Activated naive CD8-positive, alpha-beta T cell treated with anti-CD3 and anti-CD28 coated beads, Interleukin-2, amount 50 U/mL, for 16 hours (primary cell): ENCODE measurements around the gene PRKD1.

Experiments
- DNase-seq: peaks from one replicate; pipeline ENCODE4 v3.0.0-alpha.2; 2020; ENCODE audit warnings: low read depth, low spot score

Gene PRKD1

DNA sequence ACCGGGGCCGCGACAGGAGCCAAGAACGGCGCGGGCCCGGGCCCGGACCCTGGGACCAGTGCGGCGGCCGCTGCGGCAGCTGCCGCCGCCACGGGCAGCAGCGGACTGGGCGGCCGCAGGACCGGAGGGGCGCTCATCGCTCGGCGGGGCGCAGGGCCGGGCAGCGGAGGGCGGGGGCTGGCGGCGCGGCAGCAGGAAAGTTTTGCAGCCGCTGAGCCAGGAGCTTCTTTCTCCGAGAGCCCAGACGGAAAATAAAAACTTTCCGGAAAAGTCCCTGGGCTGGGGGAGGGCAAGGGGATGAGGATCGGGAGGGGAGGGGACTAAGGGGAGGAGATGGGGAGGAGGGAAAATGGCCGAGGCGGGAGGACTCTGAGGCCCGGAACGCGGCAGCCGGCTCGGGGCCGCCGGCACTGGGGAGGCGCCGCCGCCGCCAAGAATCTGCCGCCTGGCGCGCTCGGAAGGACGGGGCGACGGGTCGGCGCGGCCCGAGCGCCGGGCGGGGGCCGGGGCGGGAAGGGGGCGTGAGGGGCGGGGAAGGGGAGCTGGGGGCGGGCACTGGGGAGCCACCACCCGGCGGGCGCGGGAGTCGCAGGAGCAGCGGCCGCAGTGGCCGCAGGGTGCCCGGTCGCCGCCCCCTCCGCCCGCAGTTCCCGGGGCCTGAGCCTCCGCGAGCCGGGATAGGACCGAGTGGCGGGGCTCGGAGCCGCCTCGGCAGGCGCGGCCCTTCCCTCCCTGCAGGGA lies at the start of gene PRKD1:
Gene PRKD1 (minus strand): TSS at position 472 of the 741 bp plus-strand sequence.
- no peak for DNase-seq

DNA sequence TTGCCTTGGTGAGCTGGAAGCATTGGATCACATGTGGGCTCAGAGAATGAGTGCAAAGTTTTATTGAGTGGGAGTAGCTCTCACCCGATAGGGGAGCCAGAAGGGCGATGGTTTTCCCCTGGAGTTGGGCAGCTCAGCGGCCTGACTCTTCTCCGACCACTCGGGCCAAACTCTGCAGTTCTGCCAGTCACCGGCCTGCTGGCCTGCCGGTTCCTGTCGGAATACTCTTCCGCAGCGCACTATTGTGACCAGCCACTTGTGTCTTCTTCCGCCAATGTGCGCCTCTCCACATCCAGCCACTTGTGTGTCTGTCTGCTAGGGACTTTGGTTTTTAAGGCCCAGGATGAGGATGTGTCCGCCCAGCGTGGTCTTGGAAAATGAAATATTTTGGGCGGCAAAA lies 43.5 kb upstream of the PRKD1 start:
- no peak for DNase-seq

- no peak for DNase-seq
Observed at GRCh38 chr14:29955087-29955486, 27.4 kb upstream of the PRKD1 start.

GRCh38 chr14:29953501-29953900 lies 25.9 kb upstream of the PRKD1 start:
- DNase-seq: no peak

DNA sequence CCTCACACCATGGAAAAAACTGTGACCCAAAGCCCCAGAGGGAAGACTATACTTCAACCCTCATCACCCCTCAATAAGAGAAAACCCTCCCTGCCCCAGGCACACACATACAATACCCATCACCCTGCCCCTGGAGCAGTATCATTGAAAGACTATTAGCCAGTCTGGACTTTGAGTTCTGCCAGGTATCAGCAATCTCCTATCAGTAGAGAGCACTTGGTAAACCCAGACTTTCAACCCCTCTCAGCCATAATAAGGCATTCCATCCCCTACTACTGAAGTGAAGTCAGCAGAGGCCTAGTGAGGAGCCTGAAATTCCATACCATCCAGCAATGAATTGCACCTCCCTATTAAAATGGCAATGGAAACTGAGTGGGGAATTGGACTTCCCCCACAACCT lies 16.4 kb upstream of the PRKD1 start:
- no peak for DNase-seq

GRCh38 chr14:29941401-29941800 lies 13.8 kb upstream of the PRKD1 start:
- DNase-seq: no peak

DNA sequence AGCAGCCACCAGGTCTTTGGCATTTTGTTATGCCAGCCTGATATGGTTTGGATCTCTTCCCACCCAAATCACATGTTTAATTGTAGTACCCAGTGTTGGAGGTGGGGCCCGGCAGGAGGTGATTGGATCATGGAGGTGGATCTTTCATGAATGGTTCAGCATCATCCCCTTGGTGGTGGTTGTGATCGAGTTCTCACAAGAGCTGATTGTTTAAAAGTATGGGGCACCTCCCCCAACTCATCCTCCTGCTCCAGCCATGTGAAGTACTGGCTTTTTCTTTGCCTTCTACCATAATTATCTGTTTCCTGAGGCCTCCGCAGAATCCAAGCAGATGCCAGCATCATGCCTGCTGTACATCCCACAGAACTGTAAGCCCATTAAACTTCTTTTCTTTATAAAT lies 12.8 kb upstream of the PRKD1 start:
- DNase-seq: no peak

DNA sequence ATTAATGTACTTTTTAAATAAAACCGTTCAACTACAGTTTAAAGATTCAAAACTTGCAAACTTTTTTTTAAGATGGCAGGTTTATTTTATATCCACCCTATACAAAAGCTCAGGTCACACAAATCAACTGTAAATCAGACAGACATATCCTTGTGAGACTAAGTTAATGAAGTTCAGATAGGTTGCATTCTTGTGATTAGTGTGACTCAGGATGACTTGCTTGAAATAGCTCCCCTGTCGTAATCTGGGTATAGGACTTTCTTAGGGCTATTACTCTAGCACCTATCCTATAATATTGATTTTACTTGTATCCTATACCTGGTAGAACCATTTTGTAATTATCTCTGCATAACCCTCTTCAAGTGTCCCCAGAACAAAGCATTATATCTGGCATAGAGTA lies 9.5 kb upstream of the PRKD1 start:
- no peak for DNase-seq

GRCh38 chr14:29930283-29930682 lies 2.6 kb upstream of the PRKD1 start:
- no peak for DNase-seq

GRCh38 chr14:29928117-29928640 lies 532 bp upstream of the PRKD1 start:
- no peak for DNase-seq

GRCh38 chr14:29926701-29927375 lies 809 bp downstream of the PRKD1 start:
- DNase-seq: no peak

GRCh38 chr14:29926228-29926627 lies 1.4 kb downstream of the PRKD1 start:
- no peak for DNase-seq

GRCh38 chr14:29925736-29926135 lies 1.9 kb downstream of the PRKD1 start:
- DNase-seq: no peak

DNA sequence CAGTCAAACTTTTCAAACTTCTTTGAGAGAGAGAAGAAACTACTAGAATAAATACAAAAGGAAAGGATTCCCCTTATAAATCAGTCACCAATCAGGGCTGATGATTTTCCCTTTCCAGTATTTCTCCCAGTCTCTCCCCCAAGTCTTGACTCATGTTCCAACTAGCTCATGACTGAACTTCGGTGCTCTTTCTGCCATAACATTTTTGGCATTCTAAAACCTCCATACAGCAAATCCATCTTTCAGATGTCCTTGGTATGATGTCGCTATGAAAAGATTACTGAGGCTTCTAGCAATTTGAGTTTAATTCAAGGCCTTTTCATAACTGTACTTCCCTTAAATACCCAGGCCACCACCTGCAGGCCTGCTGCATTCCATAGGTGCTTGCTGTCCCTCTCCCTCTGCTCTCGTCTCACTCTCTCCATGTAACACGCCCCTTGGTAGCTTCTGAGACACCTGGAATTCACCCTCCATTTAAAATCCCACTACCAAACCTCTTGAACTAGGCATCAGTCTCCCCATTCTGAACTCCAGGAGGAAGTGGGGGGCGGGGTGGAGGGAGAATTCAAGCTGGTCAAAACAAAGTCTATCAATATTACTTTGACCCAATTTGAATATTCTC lies 2.4 kb downstream of the PRKD1 start:
- no peak for DNase-seq

DNA sequence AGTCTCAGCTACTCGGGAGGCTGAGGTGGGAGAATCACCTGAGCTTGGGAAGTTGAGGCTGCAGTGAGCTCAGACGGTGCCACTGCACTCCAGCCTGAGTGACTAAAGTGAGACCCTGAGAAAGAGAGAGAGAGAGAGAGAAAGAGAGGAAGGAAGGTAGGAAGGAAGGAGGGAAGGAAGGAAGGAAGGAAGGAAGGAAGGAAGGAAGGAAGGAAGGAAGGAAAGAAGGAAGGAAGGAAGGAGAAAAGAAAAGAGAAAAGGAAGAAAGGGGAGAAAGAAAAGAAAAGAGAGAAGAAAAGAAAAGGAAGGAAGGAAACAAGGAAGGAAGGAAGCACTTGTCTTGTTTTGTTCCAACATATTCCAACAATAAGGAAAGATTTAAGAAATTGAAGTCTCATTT lies 7.8 kb downstream of the PRKD1 start:
- no peak for DNase-seq

GRCh38 chr14:29918981-29919380 lies 8.7 kb downstream of the PRKD1 start:
- no peak for DNase-seq

DNA sequence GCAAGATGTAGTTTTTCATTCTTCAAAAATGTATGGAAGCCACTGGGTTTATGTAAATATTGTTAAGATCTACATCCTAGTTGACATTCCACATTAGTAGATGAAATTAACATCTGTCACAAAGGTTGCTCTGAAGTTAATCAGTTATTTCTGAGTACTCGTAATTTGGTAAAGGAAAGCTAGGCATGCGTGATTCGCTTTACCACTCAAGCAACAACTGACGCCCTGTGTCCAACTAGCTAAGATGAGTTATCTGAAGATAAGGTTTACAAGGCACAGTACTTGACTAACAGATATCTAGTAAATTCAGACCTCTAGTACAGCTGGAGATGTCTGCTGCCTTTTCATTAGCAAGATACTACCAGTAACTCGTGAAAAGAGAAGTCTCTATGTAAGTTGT lies 14.1 kb downstream of the PRKD1 start:
- no peak for DNase-seq

GRCh38 chr14:29911810-29912209 lies 15.8 kb downstream of the PRKD1 start:
- DNase-seq: no peak

DNA sequence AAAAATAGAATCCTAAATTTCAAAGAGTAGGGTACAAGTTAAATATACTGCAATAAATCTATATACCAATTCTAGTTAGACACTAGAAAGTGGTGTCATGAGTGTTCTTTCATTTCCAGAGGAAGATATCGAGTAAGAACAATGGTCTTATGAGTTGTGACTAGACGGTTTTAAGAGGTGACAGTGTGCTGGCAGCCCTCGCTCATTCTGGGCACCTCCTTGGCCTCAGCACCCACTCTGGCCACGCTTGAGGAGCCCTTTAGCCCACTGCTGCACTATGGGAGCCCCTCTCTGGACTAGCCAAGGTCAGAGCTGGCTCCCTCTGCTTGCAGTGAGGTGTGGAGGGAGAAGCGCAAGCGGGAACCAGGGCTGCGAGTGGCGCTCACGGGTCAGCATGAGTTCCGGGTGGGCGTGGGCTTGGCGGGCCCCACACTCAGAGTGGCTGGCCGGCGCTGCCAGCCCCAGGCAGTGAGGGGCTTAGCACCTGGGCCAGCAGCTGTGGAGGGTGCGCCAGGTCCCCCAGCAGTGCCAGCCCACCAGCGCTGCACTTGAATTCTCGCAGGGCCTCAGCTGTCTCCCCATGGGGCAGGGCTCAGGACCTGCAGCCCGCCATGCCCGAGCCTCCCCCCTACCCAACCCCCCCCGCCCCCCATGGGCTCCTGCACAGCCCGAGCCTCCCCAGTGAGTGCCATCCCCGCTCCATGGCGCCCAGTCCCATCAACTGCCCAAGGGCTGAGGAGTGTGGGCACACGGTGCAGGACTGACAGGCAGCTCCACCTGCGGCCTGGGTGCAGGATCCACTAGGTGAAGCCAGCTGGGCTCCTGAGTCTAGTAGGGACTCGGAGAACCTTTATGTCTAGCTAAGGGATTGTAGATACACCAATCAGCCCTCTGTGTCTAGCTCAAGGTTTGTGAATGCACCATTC lies 18.7 kb downstream of the PRKD1 start:
- no peak for DNase-seq

DNA sequence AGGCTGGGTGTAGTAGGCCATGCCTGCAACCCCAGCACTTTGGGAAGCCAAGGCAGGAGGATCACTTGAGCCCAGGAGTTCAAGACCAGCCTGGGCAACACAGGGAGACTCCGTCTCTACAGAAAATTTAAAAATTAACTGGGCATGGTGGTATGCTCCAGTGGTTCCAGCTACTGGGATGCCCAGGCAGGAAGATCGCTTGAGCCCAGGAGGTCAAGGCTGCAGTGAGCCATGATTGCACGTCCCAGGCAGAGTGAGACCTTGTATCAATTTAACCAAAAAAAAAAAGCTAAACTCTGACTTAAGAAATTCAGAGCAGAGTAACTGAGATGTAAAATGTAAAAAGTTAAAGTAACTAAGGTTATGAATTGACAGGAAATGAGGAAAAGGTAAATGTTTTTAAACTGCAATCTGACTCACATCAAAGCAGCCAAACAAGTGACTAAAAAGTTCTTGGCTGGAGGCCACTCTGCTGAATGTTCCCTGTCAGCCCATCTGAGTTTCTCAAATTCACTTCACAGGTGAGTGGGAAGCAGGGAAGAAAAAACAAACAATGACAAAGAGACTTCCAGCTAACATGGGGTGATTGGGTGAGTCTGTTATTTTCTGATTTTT lies 21.3 kb downstream of the PRKD1 start:
- DNase-seq: no peak

- no peak for DNase-seq
Observed at GRCh38 chr14:29905543-29905942, 22.1 kb downstream of the PRKD1 start.
